Kidney (tissue), 14 donors: Measurements from ENCODE around the gene LRP1. TPM values are rescaled to one million over a fixed set of nuclear protein-coding genes. Genes with fewer than 3 reads are reported as not detected.

ENCODE experiments used
- DNase-seq, 5 donors: peaks; one replicate each; pipeline ENCODE4 v3.0.0-alpha.2; 2013 to 2020
- FAIRE-seq: peaks from 2 replicates; lab custom pipeline; 2012; peaks lifted over from hg19 to GRCh38; lab: Jason Lieb, UNC
- H3K27ac ChIP-seq, 2 donors: one replicate each; pipeline ENCODE4 v1.7.0; 2013; ENCODE audit warnings: low read depth in 2 of 2, low read length in 2 of 2, inconsistent platforms in 1 of 2
- H3K27me3 ChIP-seq: one replicate; pipeline ENCODE4 v1.7.1; 2013; ENCODE audit warnings: low read length, inconsistent platforms; ENCODE audit not compliant: control insufficient read depth, insufficient read depth
- H3K36me3 ChIP-seq, 3 donors: one replicate each; pipeline versions ENCODE4 v1.7.0 to v1.7.1; 2013; ENCODE audit warnings: low read length in 3 of 3, control low read depth in 1 of 3, inconsistent platforms in 1 of 3; ENCODE audit not compliant: insufficient read depth in 3 of 3, control insufficient read depth in 2 of 3
- H3K4me1 ChIP-seq, 3 donors: one replicate each; pipeline versions ENCODE4 v1.7.0 to v1.7.1; 2013; ENCODE audit warnings: low read length in 3 of 3, inconsistent platforms in 1 of 3, low read depth in 1 of 3; ENCODE audit not compliant: control insufficient read depth in 2 of 3, insufficient read depth in 2 of 3
- H3K4me3 ChIP-seq, 3 donors: one replicate each; pipeline versions ENCODE4 v1.7.0 to v1.8.1; 2013; ENCODE audit warnings: low read length in 3 of 3, control low read depth in 1 of 3, inconsistent platforms in 1 of 3
- H3K9ac ChIP-seq, 3 donors: one replicate each; pipeline versions ENCODE4 v1.7.0 to v1.7.1; 2013; ENCODE audit warnings: low read length in 3 of 3, control low read depth in 1 of 3, inconsistent platforms in 1 of 3
- H3K9me3 ChIP-seq, 3 donors: one replicate each; pipeline versions ENCODE4 v1.7.0 to v1.7.1; 2013; ENCODE audit warnings: low read length in 3 of 3, control low read depth in 1 of 3, inconsistent platforms in 1 of 3; ENCODE audit not compliant: control insufficient read depth in 2 of 3, insufficient read depth in 1 of 3
- CTCF ChIP-seq: IDR thresholded peaks from 3 replicates; pipeline ENCODE4 v1.5.1; 2012; ENCODE audit warnings: mild to moderate bottlenecking, moderate library complexity, borderline replicate concordance; ENCODE audit not compliant: insufficient read depth; ENCODE audit errors: extremely low read depth
- intact Hi-C: fragments of 100-400 bp; cut with DNase I; formaldehyde crosslinking; loops from one replicate; pipeline ENCODE4 v1.11.1; 2022
- polyA plus RNA-seq: library from polyadenylated mRNA; stranded (reverse); fragments of 350-450 nt; fragmentation: Illumina TruSeq; extraction: RNeasy Lipid Tissue Mini Kit (QIAGEN cat#74804); gene quantifications from one replicate; pipeline ENCODE4 v1.2.3, GENCODE V29; 2014; ENCODE audit warnings: low read depth, low replicate concordance; ENCODE audit not compliant: insufficient read depth
- total RNA-seq: library from RNA; stranded (reverse); fragmentation: NEBNext Ultra II Directional; extraction: Animal tissue kit (Norgen Biotek cat#: 25700); gene quantifications from one replicate; pipeline ENCODE4 v1.2.1, GENCODE V29; 2021
- donor health status: control.
- donor health status: control.
- donor health status: control.
- donor health status: control.
- donor health status: control.
- donor health status: DM: yes; HTN: yes; CAD: no.
- donor health status: Normal renal cell carcinoma (clear cell type).

The LRP1 gene
- total and polyA plus RNA-seq, 2 donors from 2014 or later: 18.7 to 121 TPM

GRCh38 chr12:57201631-57202030 is 73.3 kb downstream of the LRP1 start:
- intact Hi-C loops: no loop called here
- Histone ChIP-seq H3K27me3 (no peaks in the 10 kb centered on the region), H3K4me3 (no peak overlapping the region), H3K36me3 (peaks cover 2 to 10% (median 5%) of the 10 kb centered on the region in 3 donors), H3K4me1 (no peaks in the 10 kb centered on the region), H3K9ac (no peak overlapping the region), H3K9me3 (no peaks in the 10 kb centered on the region), H3K27ac (no peak overlapping the region)
- no peak for DNase-seq
- no peak for FAIRE-seq
- TF ChIP-seq CTCF: no peak

GRCh38 chr12:57202321-57202720 is 74.0 kb downstream of the LRP1 start:
- Histone ChIP-seq H3K36me3 (peaks cover 2 to 10% (median 5%) of the 10 kb centered on the region in 3 donors), H3K27me3 (no peaks in the 10 kb centered on the region), H3K9ac (no peak overlapping the region), H3K9me3 (no peaks in the 10 kb centered on the region), H3K4me1 (no peaks in the 10 kb centered on the region), H3K27ac (no peak overlapping the region), H3K4me3 (no peak overlapping the region)
- DNase-seq (no peak), FAIRE-seq (no peak)
- no peak for TF ChIP-seq CTCF
- intact Hi-C loops: no loop called here

GRCh38 chr12:57203201-57203600 is 74.9 kb downstream of the LRP1 start:
- H3K36me3 ChIP-seq: peaks cover 2 to 8% (median 5%) of the 10 kb centered on the region in 3 donors
- no peak overlapping the region for H3K9ac ChIP-seq
- intact Hi-C loops: no loop called here
- H3K27me3 ChIP-seq: no peaks in the 10 kb centered on the region
- no peaks in the 10 kb centered on the region for H3K9me3 ChIP-seq
- TF ChIP-seq CTCF: no peak
- DNase-seq: no peak
- H3K4me3 ChIP-seq: no peak overlapping the region
- FAIRE-seq: no peak
- H3K27ac ChIP-seq: no peak overlapping the region
- no peaks in the 10 kb centered on the region for H3K4me1 ChIP-seq

- Histone ChIP-seq H3K4me1 (no peaks in the 10 kb centered on the region), H3K36me3 (peaks cover 2 to 8% (median 5%) of the 10 kb centered on the region in 3 donors), H3K4me3 (no peak overlapping the region), H3K9me3 (no peaks in the 10 kb centered on the region), H3K27ac (no peak overlapping the region), H3K27me3 (no peaks in the 10 kb centered on the region), H3K9ac (no peak overlapping the region)
- FAIRE-seq (no peak), DNase-seq (no peak)
- TF ChIP-seq CTCF: no peak
- intact Hi-C loops: no loop called here
Observed at GRCh38 chr12:57203791-57204190, 75.5 kb downstream of the LRP1 start.
